Transverse colon (tissue), 4 donors: ENCODE results near the gene DTL. TPM values are rescaled to one million over a fixed set of nuclear protein-coding genes. Genes with fewer than 3 reads are reported as not detected.
A peak's percentile ranks its signal among the peaks of the same experiment; 100 is the strongest.
"Not testable (repeated sequence)": the region's sequence is repeated elsewhere in the genome, so short reads cannot be mapped to it uniquely, and the experiment has no call there.

ENCODE experiments used
- DNase-seq: peaks from one replicate; pipeline ENCODE4 v3.0.0-alpha.2; 2019
- H3K27ac ChIP-seq, 4 donors: fragments of 200-600 bp; sonication (generic); 2 replicates each; pipeline ENCODE4 v1.5.1; 2016 to 2018; ENCODE audit warnings: inconsistent platforms in 4 of 4
- H3K27me3 ChIP-seq: fragments of 200-600 bp; sonication (generic); 2 replicates; pipeline ENCODE4 v1.5.1; 2017; ENCODE audit warnings: inconsistent platforms
- H3K36me3 ChIP-seq, 4 donors: fragments of 200-600 bp; sonication (generic); 2 replicates each; pipeline ENCODE4 v1.5.1; 2017 to 2019; ENCODE audit warnings: inconsistent platforms in 4 of 4
- H3K4me1 ChIP-seq, 4 donors: fragments of 200-600 bp; sonication (generic); 2 replicates each; pipeline ENCODE4 v1.5.1; 2017 to 2020; ENCODE audit warnings: inconsistent platforms in 4 of 4
- H3K4me3 ChIP-seq, 4 donors: fragments of 200-600 bp; sonication (generic); 1 replicate in 1 of 4; 2 replicates in 3 of 4; pipeline versions ENCODE4 v1.5.1 to v1.6.1; 2017 to 2019; ENCODE audit warnings: inconsistent platforms in 4 of 4
- H3K9me3 ChIP-seq, 2 donors: fragments of 200-600 bp; sonication (generic); 2 replicates each; pipeline ENCODE4 v1.5.1; 2017 to 2019; ENCODE audit warnings: inconsistent platforms in 2 of 2
- CTCF ChIP-seq, 5 experiments: fragments of 200-600 bp in 3 of 5; fragments of 450-650 bp in 2 of 5; sonication (generic) in 3 of 5; IDR thresholded peaks; 1 replicate in 2 of 5; 2 replicates in 3 of 5; pipeline ENCODE4 v1.5.1; 2016 to 2017; ENCODE audit warnings: antibody characterized with exemption in 5 of 5, inconsistent platforms in 3 of 5, mild to moderate bottlenecking in 2 of 5, moderate library complexity in 1 of 5
- EP300 ChIP-seq: sonication (generic); formaldehyde crosslinking; IDR thresholded peaks from one replicate; pipeline ENCODE4 v1.6.1; 2017; ENCODE audit warnings: antibody characterized with exemption, low read depth
- POLR2A ChIP-seq: fragments of 450-650 bp; IDR thresholded peaks from one replicate; pipeline ENCODE4 v1.6.1; 2016; ENCODE audit warnings: antibody characterized with exemption, mild to moderate bottlenecking, moderate library complexity
- POLR2AphosphoS5 ChIP-seq, 3 donors: sonication (generic); formaldehyde crosslinking; IDR thresholded peaks; one replicate each; pipeline ENCODE4 v1.6.1; 2016; ENCODE audit warnings: antibody characterized with exemption in 3 of 3
- WGBS, 2 donors: methylation state at CpG; one replicate each; pipeline ENCODE4 v1.1.5; 2018; ENCODE audit warnings: low coverage in 1 of 2; 5-methylcytosine and 5-hydroxymethylcytosine counted together
- in situ Hi-C, 4 donors: fragments of 200-750 bp; cut with MboI; loops; one replicate each; pipeline versions ENCODE4 v1.15.0 to v1.15.1; 2017; ENCODE audit warnings: low sequenced_read_pairs in 3 of 4, low pct_ligation_motif_present in 1 of 4, low pct_unique_long_range_greater_than_20kb in 1 of 4
- intact Hi-C: fragments of 100-400 bp; cut with DNase I; formaldehyde crosslinking; loops from one replicate; pipeline ENCODE4 v1.15.1; 2023; ENCODE audit warnings: low total_unique reads
- total RNA-seq, 4 donors: library from RNA; depleted of rRNA; stranded (reverse); fragments of >200 nt; gene quantifications; one replicate each; pipeline ENCODE4 v1.1.0, GENCODE V29; 2016

The DTL gene, protein sequence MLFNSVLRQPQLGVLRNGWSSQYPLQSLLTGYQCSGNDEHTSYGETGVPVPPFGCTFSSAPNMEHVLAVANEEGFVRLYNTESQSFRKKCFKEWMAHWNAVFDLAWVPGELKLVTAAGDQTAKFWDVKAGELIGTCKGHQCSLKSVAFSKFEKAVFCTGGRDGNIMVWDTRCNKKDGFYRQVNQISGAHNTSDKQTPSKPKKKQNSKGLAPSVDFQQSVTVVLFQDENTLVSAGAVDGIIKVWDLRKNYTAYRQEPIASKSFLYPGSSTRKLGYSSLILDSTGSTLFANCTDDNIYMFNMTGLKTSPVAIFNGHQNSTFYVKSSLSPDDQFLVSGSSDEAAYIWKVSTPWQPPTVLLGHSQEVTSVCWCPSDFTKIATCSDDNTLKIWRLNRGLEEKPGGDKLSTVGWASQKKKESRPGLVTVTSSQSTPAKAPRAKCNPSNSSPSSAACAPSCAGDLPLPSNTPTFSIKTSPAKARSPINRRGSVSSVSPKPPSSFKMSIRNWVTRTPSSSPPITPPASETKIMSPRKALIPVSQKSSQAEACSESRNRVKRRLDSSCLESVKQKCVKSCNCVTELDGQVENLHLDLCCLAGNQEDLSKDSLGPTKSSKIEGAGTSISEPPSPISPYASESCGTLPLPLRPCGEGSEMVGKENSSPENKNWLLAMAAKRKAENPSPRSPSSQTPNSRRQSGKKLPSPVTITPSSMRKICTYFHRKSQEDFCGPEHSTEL
- total RNA-seq = 1 to 10 TPM in 2 of 4 donors, under 1 TPM in 1, not detected in 1; 0.16 to 5.0 (median 3.3) TPM

GRCh38 chr1:212035123-212035834, at the start of gene DTL, which contains the start of gene INTS7:
Gene DTL (plus strand): TSS chr1:212035748. CDS start chr1:212035891, 143 bp downstream.
Gene INTS7 (minus strand): TSS chr1:212035557. CDS start chr1:212035437, 120 bp downstream.
- TF ChIP-seq EP300 (no peak), CTCF (IDR thresholded peaks at IDR 0.05) (peak; percentile 82 to 99 (median 92)), POLR2A (peak; percentile 44), POLR2AphosphoS5 (IDR thresholded peaks at IDR 0.05) (peak in 2 of 3 donors; percentile 3 to 52)
- Histone ChIP-seq H3K27me3 (no peaks in the 10 kb centered on the region), H3K36me3 (no peaks in the 10 kb centered on the region), H3K9me3 (no peaks in the 10 kb centered on the region), H3K4me3 (peak within 1 kb of the TSS; percentile 45 to 70 (median 60)), H3K4me1 (peaks cover 8 to 26% (median 16%) of the 10 kb centered on the region in 4 donors), H3K27ac (peak within 1 kb of the TSS; percentile 87 to 95 (median 89))
- intact Hi-C loops = no loop called here
- in situ Hi-C loops = no loop called here
- WGBS, 2 donors = 0% methylated on average over 17 to 40 of the region's 53 CpGs
- DNase-seq = peak; percentile 99

GRCh38 chr1:211986628-211987254, 48.8 kb upstream of the DTL start:
- Histone ChIP-seq H3K27me3 (no peaks in the 10 kb centered on the region), H3K36me3 (peaks cover 0 to 7% (median under 1%) of the 10 kb centered on the region in 4 donors), H3K27ac (no peak overlapping the region), H3K4me1 (no peaks in the 10 kb centered on the region), H3K4me3 (no peak overlapping the region), H3K9me3 (no peaks in the 10 kb centered on the region)
- DNase-seq = no peak
- in situ Hi-C loops = no loop called here
- TF ChIP-seq CTCF (IDR thresholded peaks at IDR 0.05) (no peak), POLR2A (no peak), POLR2AphosphoS5 (IDR thresholded peaks at IDR 0.05) (no peak), EP300 (no peak)
- 77 to 79% methylated on average over 7 of the region's 7 CpGs for WGBS, 2 donors
- intact Hi-C loops = no loop called here

GRCh38 chr1:211991695-211992094, 43.9 kb upstream of the DTL start:
- TF ChIP-seq CTCF (IDR thresholded peaks at IDR 0.05) = no peak
- TF ChIP-seq POLR2AphosphoS5 (IDR thresholded peaks at IDR 0.05) = no peak
- TF ChIP-seq POLR2A = no peak
- TF ChIP-seq EP300 = no peak
- Histone ChIP-seq H3K27me3 (no peaks in the 10 kb centered on the region), H3K4me3 (no peak overlapping the region), H3K36me3 (peaks cover 0 to 2% (median under 1%) of the 10 kb centered on the region in 4 donors), H3K27ac (no peak overlapping the region), H3K4me1 (no peaks in the 10 kb centered on the region), H3K9me3 (no peaks in the 10 kb centered on the region)
- intact Hi-C loops (no loop called here), in situ Hi-C loops (no loop called here)
- no peak for DNase-seq

DNA sequence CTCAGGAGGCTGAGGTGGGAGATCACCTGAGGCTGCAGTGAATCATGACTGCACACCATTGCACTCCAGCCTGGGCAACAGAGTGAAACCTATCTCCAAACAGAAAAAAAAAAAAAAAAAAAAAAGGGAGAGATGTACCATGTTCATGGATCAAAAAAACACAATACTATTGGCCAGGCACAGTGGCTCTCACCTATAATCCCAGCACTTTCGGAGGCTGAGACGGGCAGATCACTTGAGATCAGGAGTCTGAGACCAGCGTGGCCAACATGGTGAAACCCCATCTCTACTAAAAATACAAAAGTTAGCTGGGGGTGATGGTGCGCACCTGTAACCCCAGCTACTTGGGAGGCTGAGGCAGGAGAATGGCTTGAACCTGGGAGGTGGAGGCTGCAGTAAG, 38.1 kb upstream of the DTL start:
- in situ Hi-C loops, H3K4me1 ChIP-seq, intact Hi-C loops: not testable (repeated sequence)

More for the DNA sequence above, 38.1 kb upstream of the DTL start:
- H3K27me3 ChIP-seq, H3K9me3 ChIP-seq, H3K27ac ChIP-seq, H3K4me3 ChIP-seq, DNase-seq, H3K36me3 ChIP-seq: not testable (repeated sequence)
- WGBS, 2 donors = 99% methylated on average over 4 of the region's 4 CpGs; no CpG with 5 or more reads in 1 of the 2 donors
